HL-60/S4 treated with phorbol 12-myristate 13-acetate at 8.2 ng/mL for 4 days and 3 days (cell line): ENCODE results near the gene LRRC45.

Experiments
- in situ Hi-C: fragments of 300-500 bp; cut with MboI; formaldehyde crosslinking; loops from 2 replicates; pipeline ENCODE4 v1.15.0; 2022; ENCODE audit warnings: low sequenced_read_pairs

The LRRC45 gene

GRCh38 chr17:82049106-82049505 is 26.0 kb downstream of the LRRC45 start:
- in situ Hi-C loops = no loop called here

- in situ Hi-C loops = no loop called here
These were observed 26.4 kb downstream of the LRRC45 start for GRCh38 chr17:82049521-82049971.

- in situ Hi-C loops = no loop called here
These were observed 27.2 kb downstream of the LRRC45 start for GRCh38 chr17:82050152-82050760.

GRCh38 chr17:82050761-82051641 is 27.9 kb downstream of the LRRC45 start:
- in situ Hi-C loops = no loop called here

GRCh38 chr17:82051776-82052637 is 28.9 kb downstream of the LRRC45 start, which contains the start of the genes GPS1 and RFNG:
TSS of gene GPS1 (plus strand) at chr17:82051898. CDS start at chr17:82051932, 34 bp downstream.
TSS of gene RFNG (minus strand) at chr17:82051811. CDS start at chr17:82051766, 45 bp downstream.
- in situ Hi-C loops = no loop called here

GRCh38 chr17:82052638-82053059 is 29.5 kb downstream of the LRRC45 start:
- in situ Hi-C loops = no loop called here

GRCh38 chr17:82053130-82053529 is 30.0 kb downstream of the LRRC45 start:
- in situ Hi-C loops = no loop called here

- in situ Hi-C loops = no loop called here
These were observed 30.6 kb downstream of the LRRC45 start for GRCh38 chr17:82053556-82054263.

GRCh38 chr17:82054351-82055022 is 31.4 kb downstream of the LRRC45 start:
- in situ Hi-C loops = no loop called here

- in situ Hi-C loops = no loop called here
These were observed 32.2 kb downstream of the LRRC45 start for GRCh38 chr17:82055023-82055964.

- in situ Hi-C loops = no loop called here
These were observed 33.0 kb downstream of the LRRC45 start for GRCh38 chr17:82055965-82056728.

GRCh38 chr17:82056729-82057621 is 33.9 kb downstream of the LRRC45 start:
- in situ Hi-C loops = no loop called here

- in situ Hi-C loops = no loop called here
These were observed 35.2 kb downstream of the LRRC45 start for GRCh38 chr17:82058230-82058854.

GRCh38 chr17:82058855-82059249 is 35.7 kb downstream of the LRRC45 start:
- in situ Hi-C loops = no loop called here

GRCh38 chr17:82059272-82060000 is 36.3 kb downstream of the LRRC45 start:
- in situ Hi-C loops = no loop called here

- in situ Hi-C loops = no loop called here
These were observed 36.9 kb downstream of the LRRC45 start for GRCh38 chr17:82060001-82060380.
